ENCODE data around the gene PDGFA.

GRCh38 chr7:492714-493065 lies 27.0 kb downstream of the PDGFA start:
- TF ChIP-seq CTCF (IDR thresholded peaks at IDR 0.05) (no peak), POLR2A (IDR thresholded peaks at IDR 0.05) (no peak)
